ENCODE measurements around the gene FAM193B. TPM values are rescaled to one million over a fixed set of nuclear protein-coding genes. Genes with fewer than 3 reads are reported as not detected.

FAM193B gene
- total RNA-seq: 10 to 100 TPM; 49.0 to 92.3 TPM
- 100 to 1,000 TPM in 1 of 2 donors, 10 to 100 TPM in 1; 70.5 to 139 TPM for polyA plus RNA-seq
- long read RNA-seq, donor 1, transcript FAM193B-204 (4 exons, 1,870 nt): major isoform, 11 of 21 reads
- long read RNA-seq, donor 1, partial matches to known transcripts: 5 of 21 reads
- long read RNA-seq, donor 1, other reads (novel, unspliced or antisense): 0 of 21 reads
- long read RNA-seq, donor 2, transcript FAM193B-204 (4 exons, 1,870 nt): major isoform, 6 of 9 reads
- long read RNA-seq, donor 2, partial matches to known transcripts: 0 of 9 reads
- long read RNA-seq, donor 2, other reads (novel, unspliced or antisense): 0 of 9 reads
- long read RNA-seq, donor 3, transcript FAM193B-204 (4 exons, 1,870 nt): major isoform, 8 of 10 reads
- long read RNA-seq, donor 3, partial matches to known transcripts: 0 of 10 reads
- long read RNA-seq, donor 3, other reads (novel, unspliced or antisense): 0 of 10 reads
- long read RNA-seq, donor 4, partial matches to known transcripts: 0 of 4 reads
- long read RNA-seq, donor 4, other reads (novel, unspliced or antisense): 0 of 4 reads
- long read RNA-seq, donor 5, transcript FAM193B-204 (4 exons, 1,870 nt): major isoform, 6 of 12 reads
- long read RNA-seq, donor 5, partial matches to known transcripts: 0 of 12 reads
- long read RNA-seq, donor 5, other reads (novel, unspliced or antisense): 0 of 12 reads

DNA sequence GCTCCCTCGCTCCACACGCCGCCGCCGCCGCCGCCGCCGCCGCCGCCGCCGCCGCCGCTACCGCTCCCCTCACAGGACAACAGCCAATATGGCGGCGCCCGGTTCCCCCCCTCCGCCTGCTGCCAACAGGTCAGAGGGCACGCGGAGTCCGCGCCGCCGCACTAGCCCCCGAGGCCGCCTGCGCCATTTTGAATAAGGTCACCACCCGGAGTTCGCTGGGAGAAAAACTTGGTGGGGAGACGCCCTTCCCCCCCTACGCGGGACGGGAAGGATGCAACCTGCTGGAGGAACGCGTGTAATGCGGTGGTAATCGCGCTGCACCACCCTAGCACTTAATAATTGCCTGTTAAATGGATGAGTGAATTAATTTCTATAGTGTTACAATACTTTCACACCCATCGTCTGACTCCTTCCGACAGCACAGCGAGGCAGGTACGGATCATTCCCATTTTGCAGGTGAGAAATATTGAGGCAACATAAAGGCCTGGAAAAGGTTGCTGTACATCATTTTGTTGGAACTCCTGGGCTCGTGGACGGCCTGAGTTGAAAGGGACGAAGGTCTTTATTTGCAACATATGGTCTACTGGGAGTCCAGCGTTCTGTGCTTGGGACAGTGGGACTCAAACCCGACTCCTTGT, at the start of gene FAM193B:
TSS of gene FAM193B (minus strand) at position 90 of the 638 bp plus-strand sequence. CDS start 105 bp downstream, outside the sequence.
- H3K4me3 ChIP-seq: peak within 1 kb of the TSS; percentile 94
- peak within 1 kb of the TSS; percentile 61 to 77 for H3K9ac ChIP-seq (ENCODE audit: insufficient read depth in 1 of 2, low read length in 2 of 2)
- TF ChIP-seq CTCF (IDR thresholded peaks at IDR 0.05; ENCODE audit: control extremely low read depth, extremely low read depth): no peak
- H3K9me3 ChIP-seq (ENCODE audit: control insufficient read depth in 4 of 4, insufficient read depth in 3 of 4, low read length in 3 of 4): no peaks in the 10 kb centered on the region
- DNase-seq (peak; percentile 92 to 95 (median 93)), ATAC-seq (ENCODE audit: insufficient read depth, low FRiP score) (peak; percentile 93)
- H3K4me1 ChIP-seq (ENCODE audit: control insufficient read depth in 5 of 5, insufficient read depth in 5 of 5, low read length in 5 of 5): peaks cover 4 to 19% (median 7%) of the 10 kb centered on the region in 5 donors
- H3K27me3 ChIP-seq (ENCODE audit: control insufficient read depth in 3 of 3, insufficient read depth in 3 of 3, low read length in 2 of 3): no peaks in the 10 kb centered on the region
- WGBS, 2 donors: 8 to 14% methylated on average over 30 to 49 of the region's 49 CpGs
- peaks cover 0 to 22% (median 11%) of the 10 kb centered on the region in 4 donors for H3K36me3 ChIP-seq (ENCODE audit: control insufficient read depth in 4 of 4, insufficient read depth in 4 of 4, low read length in 4 of 4)
- H3K27ac ChIP-seq (ENCODE audit: low read depth in 1 of 2, low read length in 1 of 2): peak within 1 kb of the TSS; percentile 77 to 84

GRCh38 chr5:177604116-177604521, 49.8 kb upstream of the FAM193B start:
- 93 to 94% methylated on average over 27 of the region's 27 CpGs for WGBS, 2 donors
- ATAC-seq (ENCODE audit: insufficient read depth, low FRiP score) (no peak), DNase-seq (no peak)
- Histone ChIP-seq H3K9me3 (ENCODE audit: control insufficient read depth in 4 of 4, insufficient read depth in 3 of 4, low read length in 3 of 4) (no peaks in the 10 kb centered on the region), H3K4me3 (no peak overlapping the region), H3K9ac (ENCODE audit: insufficient read depth in 1 of 2, low read length in 2 of 2) (no peak overlapping the region), H3K4me1 (ENCODE audit: control insufficient read depth in 5 of 5, insufficient read depth in 5 of 5, low read length in 5 of 5) (peaks cover 0 to 17% (median 7%) of the 10 kb centered on the region in 5 donors), H3K27ac (ENCODE audit: low read depth in 1 of 2, low read length in 1 of 2) (no peak overlapping the region), H3K36me3 (ENCODE audit: control insufficient read depth in 4 of 4, insufficient read depth in 4 of 4, low read length in 4 of 4) (peaks cover 0 to 3% (median 1%) of the 10 kb centered on the region in 4 donors), H3K27me3 (ENCODE audit: control insufficient read depth in 3 of 3, insufficient read depth in 3 of 3, low read length in 2 of 3) (no peaks in the 10 kb centered on the region)
- no peak for TF ChIP-seq CTCF (IDR thresholded peaks at IDR 0.05; ENCODE audit: control extremely low read depth, extremely low read depth)

- no peak for TF ChIP-seq CTCF (IDR thresholded peaks at IDR 0.05; ENCODE audit: control extremely low read depth, extremely low read depth)
- no peak overlapping the region for H3K4me3 ChIP-seq
- H3K27ac ChIP-seq (ENCODE audit: low read depth in 1 of 2, low read length in 1 of 2): no peak overlapping the region
- DNase-seq: no peak
- WGBS, 2 donors: 82 to 84% methylated on average over 8 of the region's 8 CpGs
- no peak overlapping the region for H3K9ac ChIP-seq (ENCODE audit: insufficient read depth in 1 of 2, low read length in 2 of 2)
- H3K4me1 ChIP-seq (ENCODE audit: control insufficient read depth in 5 of 5, insufficient read depth in 5 of 5, low read length in 5 of 5): peaks cover 0 to 17% (median 7%) of the 10 kb centered on the region in 5 donors
- H3K27me3 ChIP-seq (ENCODE audit: control insufficient read depth in 3 of 3, insufficient read depth in 3 of 3, low read length in 2 of 3): no peaks in the 10 kb centered on the region
- H3K9me3 ChIP-seq (ENCODE audit: control insufficient read depth in 4 of 4, insufficient read depth in 3 of 4, low read length in 3 of 4): no peaks in the 10 kb centered on the region
- no peak for ATAC-seq (ENCODE audit: insufficient read depth, low FRiP score)
- H3K36me3 ChIP-seq (ENCODE audit: control insufficient read depth in 4 of 4, insufficient read depth in 4 of 4, low read length in 4 of 4): peaks cover 0 to 2% (median 0%) of the 10 kb centered on the region in 4 donors
Measured at GRCh38 chr5:177603631-177604030, 49.3 kb upstream of the FAM193B start.

Data from lung (tissue), 16 donors.